RKO (cell line): ENCODE results near the gene CXCR6.

Experiments
- DNase-seq: peaks from one replicate; pipeline ENCODE4 v3.0.0-alpha.2; 2016; ENCODE audit warnings: low spot score

Gene CXCR6

DNA sequence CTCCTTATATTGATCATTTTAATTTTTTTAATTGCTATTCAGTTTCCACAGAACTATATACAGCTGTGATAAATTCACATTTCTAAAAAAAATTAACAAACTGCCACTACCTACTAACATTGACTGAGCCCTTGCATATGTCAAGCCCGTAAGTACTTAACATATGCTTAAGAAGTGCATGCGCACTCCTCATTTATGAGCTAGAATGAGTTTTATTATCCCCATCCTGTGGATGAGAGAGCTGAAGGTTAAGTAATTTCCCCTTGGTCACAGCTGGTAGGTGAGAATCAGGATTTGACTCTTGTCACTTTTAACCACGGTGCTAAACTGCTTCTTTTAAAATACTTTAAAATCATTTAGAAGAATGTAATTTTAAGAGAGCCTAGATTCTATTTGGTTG is 25.9 kb downstream of the CXCR6 start:
- no peak for DNase-seq

DNA sequence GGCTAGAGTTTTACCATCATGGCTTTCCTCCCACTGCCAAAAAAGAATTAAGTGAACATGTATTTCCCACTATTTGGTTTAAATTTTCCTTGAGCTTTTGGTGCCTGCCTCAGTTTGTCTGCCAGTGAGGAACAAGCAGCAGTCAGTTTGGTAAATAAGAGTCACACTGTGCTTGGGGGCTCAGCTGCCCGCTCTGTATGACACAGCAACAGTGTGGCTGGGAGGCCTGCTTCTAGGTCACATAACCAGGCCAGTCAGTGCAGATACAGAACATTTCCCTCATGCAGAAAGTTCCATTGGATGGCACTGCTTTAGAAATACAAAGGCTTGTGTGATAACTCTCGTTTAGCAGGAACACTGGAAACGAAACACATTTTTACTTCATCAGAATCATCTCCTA is 26.7 kb downstream of the CXCR6 start:
- no peak for DNase-seq

GRCh38 chr3:45972534-45973402 is 29.5 kb downstream of the CXCR6 start:
- peak; percentile 13 for DNase-seq

DNA sequence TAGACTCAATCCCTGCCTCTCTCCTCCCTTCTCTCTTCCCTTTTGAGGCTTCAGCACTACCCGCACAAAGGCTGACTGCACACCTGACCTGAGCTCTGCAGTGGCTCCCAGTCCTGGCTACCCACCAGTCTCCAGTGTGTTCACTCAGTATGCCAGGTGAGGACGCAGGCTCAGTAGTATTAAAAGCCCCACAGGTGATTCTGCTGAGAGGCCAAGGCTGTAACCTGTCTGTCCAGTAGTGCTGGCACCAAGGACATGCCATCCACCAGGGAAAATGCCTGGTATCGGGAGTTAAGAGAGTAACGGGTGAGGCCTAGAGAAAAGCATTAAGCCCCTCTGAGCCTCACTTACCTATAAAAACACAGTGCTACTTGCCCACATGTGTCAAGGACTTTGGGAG is 31.4 kb downstream of the CXCR6 start:
- no peak for DNase-seq

DNA sequence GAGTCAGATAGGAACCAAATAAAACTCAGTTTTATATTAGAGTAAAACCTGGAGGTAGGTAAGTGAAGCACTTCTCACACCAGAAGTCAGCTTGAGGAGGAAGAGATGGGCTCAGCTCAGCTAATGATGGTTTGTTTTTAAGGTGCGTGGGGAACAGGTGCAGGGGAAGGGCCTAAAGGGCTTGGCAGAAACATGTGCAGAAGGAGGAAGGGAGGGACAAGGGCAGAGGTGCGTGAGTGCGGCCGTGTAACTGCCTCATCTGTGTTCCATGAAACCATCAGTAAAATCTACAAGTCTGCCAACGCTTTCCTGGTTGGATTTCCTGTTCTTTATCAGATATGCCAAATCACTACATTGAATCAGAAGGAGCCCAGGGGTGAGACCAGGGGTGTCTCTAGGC is 32.4 kb downstream of the CXCR6 start:
- no peak for DNase-seq

DNA sequence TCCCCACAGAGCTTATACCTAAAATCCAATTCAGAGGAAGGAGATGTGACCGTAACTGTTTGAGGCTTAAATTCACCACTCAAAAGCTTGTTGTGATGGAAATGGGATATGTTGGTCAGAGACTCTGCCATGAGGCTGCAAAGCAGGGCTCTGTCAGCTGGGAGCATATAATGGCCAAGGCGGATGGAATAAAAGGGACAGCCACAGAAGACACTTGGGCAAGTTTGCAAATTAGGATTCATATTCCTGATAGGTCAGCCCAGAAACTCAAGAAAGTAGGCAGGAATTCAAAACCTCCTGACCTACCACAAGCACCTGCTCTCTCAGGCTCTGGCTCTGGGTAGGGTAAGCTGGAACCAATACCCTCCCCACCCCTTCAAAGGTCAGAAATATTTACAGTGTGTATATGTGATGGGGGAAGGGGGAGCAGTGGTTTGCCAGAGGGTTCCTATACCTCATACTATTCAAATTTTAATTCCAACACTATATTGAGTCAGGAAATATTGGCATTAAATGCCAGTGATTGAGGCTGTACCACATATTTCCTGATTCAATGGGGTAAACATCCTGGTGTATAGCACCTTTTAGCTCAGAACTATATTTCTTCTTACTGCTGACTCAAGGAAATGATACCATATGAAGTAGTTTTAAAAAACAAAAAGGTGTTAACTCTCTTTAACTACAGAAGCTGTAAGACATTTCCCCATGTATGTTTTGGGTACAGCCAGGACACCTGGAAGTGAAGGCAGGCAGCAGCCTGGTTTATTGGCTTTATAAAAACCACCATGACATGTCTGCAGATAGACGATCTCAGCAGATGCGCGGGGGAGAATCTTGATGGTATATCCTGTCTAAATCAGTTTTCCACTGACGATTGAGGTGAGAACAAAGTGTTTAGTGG is 33.2 kb downstream of the CXCR6 start:
- DNase-seq, result no peak

DNA sequence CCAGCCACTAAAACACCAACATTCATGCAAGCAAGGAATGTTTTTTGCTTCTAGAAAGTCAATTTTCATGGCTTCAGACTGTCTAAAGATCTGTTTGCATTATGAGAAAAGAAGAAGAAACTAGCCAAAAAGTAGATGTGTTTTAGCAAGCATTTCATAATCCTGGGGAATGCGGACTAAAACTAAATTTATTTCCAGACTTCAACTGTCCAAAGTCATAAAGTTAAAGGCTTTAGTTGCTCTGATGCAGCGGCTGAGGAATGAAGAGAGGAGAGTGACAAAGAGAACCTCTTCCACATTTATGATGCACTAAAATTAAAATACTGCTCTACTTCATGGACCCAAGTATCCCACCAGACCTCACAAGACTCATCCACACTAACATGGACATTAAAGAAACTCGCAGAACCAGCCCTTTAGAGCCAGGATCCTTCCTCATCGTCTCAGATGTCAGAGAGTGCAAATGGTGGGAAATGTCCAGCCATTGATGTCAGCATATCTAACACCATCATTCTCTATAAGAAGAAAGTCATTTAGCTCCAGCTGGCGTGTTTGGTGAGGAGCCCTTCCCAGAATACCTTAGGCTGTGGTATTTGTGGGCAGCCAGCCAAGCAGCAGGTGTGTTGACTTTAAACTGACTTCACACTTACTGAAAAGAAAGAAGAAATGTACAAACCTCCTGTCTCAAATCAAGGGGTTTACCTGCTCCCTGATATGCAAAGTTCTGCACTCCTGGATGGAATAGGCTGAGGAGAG is 34.9 kb downstream of the CXCR6 start:
- DNase-seq, result no peak

GRCh38 chr3:45979378-45979777 is 36.1 kb downstream of the CXCR6 start:
- DNase-seq, result no peak

GRCh38 chr3:45980229-45980813 is 37.1 kb downstream of the CXCR6 start:
- DNase-seq, result no peak

DNA sequence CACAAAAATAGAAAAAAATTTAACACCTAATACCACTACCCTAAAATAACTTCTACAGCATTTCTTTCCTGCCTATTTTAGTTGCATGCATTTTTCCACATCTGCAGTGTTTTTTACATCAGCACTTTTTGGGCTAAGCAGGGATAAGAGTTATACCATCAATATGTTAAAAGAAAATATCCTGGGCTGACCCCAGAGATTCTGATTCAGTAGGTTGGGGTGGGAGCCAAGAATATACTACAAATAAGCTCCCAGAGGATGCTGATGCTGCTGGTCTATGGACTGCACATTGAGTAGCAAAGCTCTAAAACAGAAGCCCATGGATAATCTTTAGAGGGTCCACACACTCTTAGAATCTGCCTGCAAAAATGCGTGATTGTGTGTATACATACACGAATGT is 37.6 kb downstream of the CXCR6 start:
- DNase-seq, result no peak

GRCh38 chr3:45981346-45982074 is 38.2 kb downstream of the CXCR6 start:
- DNase-seq, result no peak

- DNase-seq, result no peak
These were observed 40.5 kb downstream of the CXCR6 start for GRCh38 chr3:45983770-45984169.

- no peak for DNase-seq
These were observed 41.4 kb downstream of the CXCR6 start for GRCh38 chr3:45984331-45985312.

GRCh38 chr3:45985532-45986302 is 42.5 kb downstream of the CXCR6 start:
- no peak for DNase-seq

GRCh38 chr3:45986303-45986982 is 43.2 kb downstream of the CXCR6 start:
- no peak for DNase-seq

DNA sequence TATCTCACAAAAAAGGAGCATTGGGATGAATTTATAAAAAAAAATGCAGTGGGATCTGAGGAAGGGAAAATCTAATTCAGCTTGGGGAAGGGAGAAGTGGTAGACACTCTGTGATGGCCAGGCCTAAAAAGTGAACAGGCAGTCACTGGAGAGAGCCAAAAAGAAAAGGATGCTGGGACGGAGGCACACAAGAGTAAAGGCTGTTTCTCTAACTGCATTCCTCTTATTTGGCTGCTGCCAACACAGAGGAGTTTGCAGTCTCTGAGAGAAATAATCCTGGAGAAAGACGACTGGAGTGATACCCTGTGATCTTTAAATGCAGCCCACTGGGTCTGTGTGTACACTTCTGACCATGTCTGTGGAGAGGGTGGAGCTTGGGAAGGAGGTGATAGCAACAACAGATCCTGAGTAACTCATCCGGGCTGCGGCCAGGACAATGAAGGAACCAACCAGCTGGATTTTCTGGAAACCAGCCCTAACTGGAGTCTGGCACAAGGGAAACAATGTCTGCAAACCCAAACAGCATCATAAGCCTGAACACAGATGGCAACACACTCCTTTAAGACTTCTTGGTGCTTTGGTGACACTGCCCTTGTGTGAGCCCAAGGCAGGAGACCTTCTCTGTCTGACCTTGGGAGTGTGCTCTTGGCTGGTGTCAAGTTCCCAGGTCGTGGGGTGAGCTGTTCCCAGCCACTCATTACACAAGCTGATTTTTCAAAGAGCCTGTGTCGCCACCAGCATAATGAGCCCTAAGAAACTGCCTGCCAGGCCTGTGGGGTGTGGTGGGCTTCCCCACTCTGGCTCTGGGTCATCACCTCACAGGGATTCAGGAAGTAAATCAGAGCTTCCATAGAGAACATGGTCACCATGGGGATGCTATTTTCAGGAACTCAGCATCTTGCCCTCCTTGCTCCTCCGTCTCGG is 44.4 kb downstream of the CXCR6 start:
- DNase-seq, result no peak

- no peak for DNase-seq
These were observed 45.1 kb downstream of the CXCR6 start for GRCh38 chr3:45988362-45988761.

GRCh38 chr3:45988804-45989203 is 45.5 kb downstream of the CXCR6 start:
- peak; percentile 74 for DNase-seq
